Frontal cortex (tissue), 4 donors: ENCODE data around the gene LGMN. TPM values are rescaled to one million over a fixed set of nuclear protein-coding genes. Genes with fewer than 3 reads are reported as not detected.

Source experiments
- DNase-seq, 2 donors: peaks; one replicate each; pipeline ENCODE4 v3.0.0; 2012; ENCODE audit warnings: low spot score in 2 of 2
- FAIRE-seq: peaks from 2 replicates; lab custom pipeline; 2012; peaks lifted over from hg19 to GRCh38; lab: Jason Lieb, UNC
- total RNA-seq: library from RNA; depleted of rRNA; stranded (reverse); fragments of >200 nt; gene quantifications from one replicate; pipeline ENCODE4 v1.2.3, GENCODE V29; 2014
- donor health status: control.
- donor health status: control.
- donor health status: control.

LGMN gene
- total RNA-seq, 1 donor from 2014 or later, result 28.9 TPM

DNA sequence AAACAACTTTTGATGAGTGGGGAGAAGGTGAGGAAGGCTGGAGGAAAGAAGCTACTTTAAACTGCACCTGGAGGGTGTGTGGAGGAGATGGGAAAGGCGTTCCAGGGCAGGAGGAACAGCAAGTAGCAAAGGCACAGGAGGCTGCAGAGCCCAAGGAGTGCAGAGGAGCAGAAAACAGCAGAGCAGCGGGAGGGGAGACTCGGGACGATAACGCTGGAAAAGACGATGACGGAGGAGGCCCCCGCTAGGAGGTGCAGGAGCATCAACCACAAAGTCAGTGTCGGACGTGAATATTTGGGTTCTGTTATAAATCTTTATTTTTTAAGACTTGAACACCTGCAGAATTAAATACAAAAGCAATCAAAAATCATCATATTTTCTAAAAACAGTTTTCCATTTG is 44.9 kb downstream of the LGMN start:
- FAIRE-seq (no peak), DNase-seq (no peak)

DNA sequence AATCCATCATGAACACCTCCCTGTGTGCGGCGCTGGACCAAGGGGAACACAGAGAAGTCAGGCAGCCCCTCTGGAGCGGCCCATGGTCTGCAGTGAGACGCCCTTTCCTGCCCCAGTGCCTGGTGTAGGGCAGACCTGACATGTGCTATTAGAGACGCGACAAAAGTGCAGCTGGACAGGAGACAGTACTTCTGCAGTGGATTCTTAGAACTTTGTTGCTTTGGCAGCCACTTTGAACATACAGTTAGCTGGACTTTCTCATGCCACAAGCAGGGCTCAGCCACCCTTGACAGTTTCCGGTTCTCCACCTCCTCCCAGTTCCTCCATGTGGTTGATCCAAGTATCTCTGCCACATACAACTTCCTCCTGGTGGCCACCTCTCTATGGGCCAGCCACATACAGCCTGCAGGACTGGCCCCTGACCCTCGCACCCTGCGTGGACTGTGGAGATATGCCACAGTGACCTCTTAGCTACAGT is 45.9 kb downstream of the LGMN start:
- no peak for DNase-seq
- no peak for FAIRE-seq

DNA sequence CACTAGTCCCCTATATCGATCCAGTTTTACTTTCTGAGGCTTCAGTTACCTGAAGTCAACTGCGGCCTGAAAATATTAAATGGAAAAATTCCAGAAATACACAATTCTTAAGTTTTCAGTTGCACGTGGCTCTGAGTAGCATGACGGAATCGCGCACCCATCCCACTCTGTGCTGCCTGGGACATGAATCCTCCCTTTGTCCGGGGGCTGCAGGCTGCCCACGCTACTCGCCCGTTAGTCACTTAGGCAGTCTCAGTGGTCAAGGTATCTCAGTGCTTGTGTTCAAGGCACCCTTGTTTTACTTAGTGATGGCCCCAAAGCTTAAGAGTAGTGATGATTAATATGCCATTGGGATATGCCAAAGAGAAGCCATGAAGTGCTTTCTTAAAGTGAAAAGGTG is 46.6 kb downstream of the LGMN start:
- FAIRE-seq (no peak), DNase-seq (no peak)

DNA sequence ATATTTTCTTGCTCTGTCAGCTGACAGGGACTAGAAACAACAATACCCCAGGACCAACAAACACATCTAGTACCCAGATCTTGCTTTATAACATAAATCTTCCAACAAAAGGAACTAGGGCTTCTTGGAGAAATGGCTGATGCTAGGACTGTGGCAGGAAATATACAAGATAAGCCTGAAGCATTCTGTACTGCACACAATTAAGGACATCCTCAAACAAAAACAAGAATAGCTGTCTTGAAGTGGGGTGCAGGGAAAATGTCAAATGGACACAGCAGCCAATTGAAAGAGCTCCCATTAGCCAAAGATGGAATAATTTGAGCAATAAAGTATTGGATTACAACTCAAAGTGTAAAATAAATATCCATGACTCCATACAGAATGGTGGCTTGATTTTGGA is 50.0 kb downstream of the LGMN start:
- FAIRE-seq (no peak), DNase-seq (no peak)

DNA sequence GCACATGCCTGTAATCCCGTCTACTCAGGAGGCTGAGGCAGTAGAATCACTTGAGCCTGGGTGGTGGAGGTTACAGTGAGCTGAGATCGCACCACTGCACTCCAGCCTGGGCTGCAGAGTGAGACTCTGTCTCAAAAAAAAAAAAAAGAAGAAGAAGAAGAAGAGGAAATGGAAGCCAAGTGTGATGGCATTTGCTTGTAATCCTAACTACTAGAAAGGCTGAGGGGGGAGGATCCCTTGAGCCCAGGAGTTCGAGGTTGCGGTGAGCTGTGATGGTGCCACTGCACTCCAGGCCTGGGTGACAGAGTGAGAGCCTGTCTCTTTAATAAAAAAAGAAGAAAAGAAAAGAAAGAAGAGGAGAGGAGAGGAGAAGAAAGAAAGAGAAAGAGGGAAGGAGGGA is 52.1 kb downstream of the LGMN start:
- no peak for DNase-seq
- FAIRE-seq, result no peak

GRCh38 chr14:92695562-92695961 is 52.9 kb downstream of the LGMN start:
- DNase-seq (no peak), FAIRE-seq (no peak)

- DNase-seq (no peak), FAIRE-seq (no peak)
Measured at GRCh38 chr14:92694807-92695206, 53.6 kb downstream of the LGMN start.

DNA sequence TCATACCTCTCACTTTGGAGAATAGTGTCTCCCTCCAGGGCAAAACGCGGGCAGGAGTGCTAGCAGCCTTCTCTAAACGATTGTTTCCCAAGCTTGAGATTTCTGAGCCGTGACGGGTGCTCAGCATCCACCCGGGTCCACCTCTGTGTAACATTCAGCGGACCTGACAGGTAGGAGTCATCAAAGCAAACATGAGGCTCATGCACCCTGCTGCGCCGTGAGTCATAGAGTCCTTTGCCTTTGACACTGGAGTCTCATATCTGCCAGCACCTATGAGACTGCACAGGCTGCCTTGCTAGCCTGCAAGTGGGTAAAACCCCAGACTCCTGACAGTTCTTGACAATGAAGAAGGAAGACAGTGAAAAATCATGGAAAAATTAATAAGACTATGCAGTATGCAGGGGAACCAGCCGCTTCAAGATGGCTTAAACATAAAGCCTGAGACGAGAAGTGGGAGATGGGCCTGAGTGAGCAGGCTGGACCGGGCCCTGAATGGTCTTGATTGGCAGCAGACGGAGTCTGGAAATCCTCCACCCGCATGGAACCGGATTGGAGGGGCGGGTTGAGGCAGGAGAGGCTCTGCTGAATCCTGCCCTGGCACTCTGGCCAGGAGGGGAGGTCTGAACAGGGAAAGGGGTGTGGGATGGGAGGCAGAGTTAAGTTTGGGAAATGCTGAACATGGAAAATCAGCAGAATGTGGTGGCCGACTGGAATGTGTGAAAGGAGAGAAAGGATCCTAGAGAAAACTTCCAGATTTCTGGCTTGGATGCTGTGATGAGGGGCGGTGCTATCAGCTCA is 54.2 kb downstream of the LGMN start:
- no peak for DNase-seq
- no peak for FAIRE-seq

DNA sequence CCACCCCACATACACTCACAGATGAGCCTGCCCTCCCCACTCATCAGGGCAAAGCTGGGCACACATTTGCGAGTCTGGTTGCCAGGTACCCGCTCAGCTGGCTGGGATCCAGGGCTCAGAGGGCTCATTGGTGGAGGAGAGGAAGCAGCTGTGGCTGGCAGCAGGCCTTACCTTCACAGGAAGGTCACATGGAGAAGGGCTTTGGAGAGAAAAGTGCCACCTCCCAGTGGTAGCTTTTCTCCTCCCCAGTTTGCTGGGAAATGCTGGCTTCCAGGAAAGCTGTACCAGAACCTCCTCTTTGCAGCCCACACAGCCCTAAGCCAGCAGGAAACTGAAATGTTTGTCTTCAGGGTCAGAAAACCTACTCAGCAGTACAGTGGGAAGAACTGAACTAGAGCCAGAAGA is 55.6 kb downstream of the LGMN start:
- FAIRE-seq (no peak), DNase-seq (no peak)

DNA sequence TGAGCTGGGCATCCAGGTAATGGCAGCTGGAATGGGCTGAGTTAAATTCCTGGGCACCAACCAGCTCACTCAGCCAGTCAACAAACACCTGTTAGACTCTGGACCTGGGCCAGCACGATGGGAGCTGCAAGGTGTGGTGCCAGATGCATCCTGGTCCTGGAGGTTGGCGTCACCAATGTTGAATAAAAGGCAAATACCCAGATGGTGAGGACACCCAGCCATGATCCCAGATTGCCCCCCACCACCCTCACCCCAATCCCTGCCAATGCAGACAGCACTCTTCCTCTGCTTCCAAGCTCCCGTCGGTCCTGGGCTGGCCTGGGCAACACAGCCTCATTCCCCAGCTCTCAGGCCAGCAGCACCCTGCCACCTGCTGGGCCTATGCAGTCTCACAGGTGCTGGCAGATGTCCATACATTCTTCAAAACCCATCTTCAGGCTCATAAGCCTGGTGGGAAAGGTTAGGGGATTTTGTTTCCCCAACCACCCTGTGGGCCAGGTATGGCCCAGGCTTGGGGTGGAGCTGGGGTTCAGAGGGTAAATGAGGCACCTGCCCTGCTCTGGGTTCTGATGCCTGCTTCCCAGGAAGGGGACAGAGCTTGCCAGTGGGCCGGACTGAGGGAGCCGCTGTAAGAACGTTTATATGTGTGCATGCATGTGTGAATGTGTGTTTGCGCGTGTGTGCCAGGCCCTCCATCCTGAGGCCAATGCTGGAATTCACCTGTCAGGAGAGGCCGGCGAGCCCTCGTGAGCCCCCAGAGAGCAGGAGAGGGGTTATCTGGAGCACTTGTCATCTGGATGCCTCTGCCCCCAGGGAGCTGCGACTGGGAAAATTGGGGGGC is 58.0 kb downstream of the LGMN start:
- no peak for FAIRE-seq
- no peak for DNase-seq

- DNase-seq, result no peak
- FAIRE-seq, result no peak
Measured at GRCh38 chr14:92688434-92689375, 59.7 kb downstream of the LGMN start.

GRCh38 chr14:92687681-92688433 is 60.6 kb downstream of the LGMN start:
- peak; percentile 52 to 54 for DNase-seq

GRCh38 chr14:92686900-92687427 is 61.5 kb downstream of the LGMN start:
- FAIRE-seq, result no peak

More at GRCh38 chr14:92687681-92688433, 60.6 kb downstream of the LGMN start:
- no peak for FAIRE-seq

DNA sequence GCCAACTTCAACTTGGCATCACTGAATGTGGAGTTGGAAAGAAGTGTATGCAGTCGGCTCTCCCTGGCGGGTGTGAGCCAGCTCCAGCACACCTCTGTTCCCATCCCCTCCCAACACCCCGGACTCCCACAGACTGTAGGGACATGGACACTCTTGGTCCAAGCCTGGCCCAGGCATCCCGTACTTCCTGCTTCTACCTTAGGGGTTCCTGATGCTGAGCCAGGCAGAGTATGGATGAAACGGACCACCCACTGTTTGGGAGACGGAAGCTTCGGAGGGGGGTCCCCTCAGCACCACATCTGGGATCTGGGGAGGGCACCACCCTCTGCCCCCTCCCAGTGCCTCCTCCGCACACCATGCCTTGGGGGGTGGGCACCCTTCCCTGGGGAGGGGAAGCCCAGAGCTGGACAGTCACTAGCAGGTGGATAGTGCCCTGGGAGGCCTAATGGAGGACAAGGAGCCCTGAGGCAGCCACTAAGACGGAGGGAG is 62.0 kb downstream of the LGMN start:
- DNase-seq, result no peak
- FAIRE-seq, result no peak

More at GRCh38 chr14:92686900-92687427, 61.5 kb downstream of the LGMN start:
- peak; percentile 78 to 95 for DNase-seq

GRCh38 chr14:92685784-92686355 is 62.6 kb downstream of the LGMN start:
- FAIRE-seq (no peak), DNase-seq (no peak)

GRCh38 chr14:92684801-92685560 is 63.4 kb downstream of the LGMN start:
- DNase-seq (no peak), FAIRE-seq (no peak)

DNA sequence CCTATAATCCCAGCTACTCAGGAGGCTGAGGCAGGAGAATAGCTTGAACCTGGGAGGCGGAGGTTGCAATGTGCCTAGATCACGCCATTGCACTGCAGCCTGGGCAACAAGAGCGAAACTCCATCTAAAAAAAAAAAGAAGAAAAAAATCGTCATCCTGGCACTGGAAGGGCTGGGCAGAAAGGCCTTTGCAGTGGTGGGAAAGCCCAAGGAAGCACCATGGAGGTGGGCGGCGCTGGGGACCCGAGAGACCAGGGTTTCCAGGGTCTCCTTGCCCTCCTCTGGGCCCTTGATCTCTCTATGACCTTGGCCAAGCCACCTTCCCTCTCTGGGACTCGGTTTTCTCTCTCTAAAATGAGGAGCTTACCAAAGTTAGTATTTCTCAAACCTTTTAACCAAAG is 65.4 kb downstream of the LGMN start:
- DNase-seq, result no peak
- no peak for FAIRE-seq
